HTERT RPE-1 (cell line): ENCODE data around the gene NFKBIB.
"Not testable (repeated sequence)": the region's sequence is repeated elsewhere in the genome, so short reads cannot be mapped to it uniquely, and the experiment has no call there.

Source experiments
- in situ Hi-C: fragments of 300-500 bp; cut with MboI; formaldehyde crosslinking; loops from 4 replicates; pipeline ENCODE4 v1.14.3; 2020; ENCODE audit warnings: low sequenced_read_pairs

Gene NFKBIB

DNA sequence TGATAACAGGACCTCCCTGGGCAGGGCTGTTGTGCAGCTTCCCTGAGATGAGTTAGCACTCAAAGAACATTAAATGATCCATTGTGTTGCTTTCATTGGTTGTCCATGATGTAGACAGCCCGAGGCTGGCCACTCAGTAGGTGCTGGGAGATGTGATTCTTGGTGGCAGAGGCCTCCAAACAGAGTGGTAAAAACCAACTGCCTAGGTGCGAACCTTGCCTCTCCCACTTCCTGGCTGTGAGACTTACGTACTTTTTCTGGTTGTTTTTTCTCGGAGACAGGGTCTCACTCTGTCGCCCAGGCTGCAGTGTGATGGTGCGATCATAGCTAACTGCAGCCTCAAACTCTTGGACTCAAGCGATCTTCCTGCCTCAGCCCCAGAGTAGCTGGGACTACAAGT lies 24.6 kb downstream of the NFKBIB start:
- in situ Hi-C loops: no loop called here

DNA sequence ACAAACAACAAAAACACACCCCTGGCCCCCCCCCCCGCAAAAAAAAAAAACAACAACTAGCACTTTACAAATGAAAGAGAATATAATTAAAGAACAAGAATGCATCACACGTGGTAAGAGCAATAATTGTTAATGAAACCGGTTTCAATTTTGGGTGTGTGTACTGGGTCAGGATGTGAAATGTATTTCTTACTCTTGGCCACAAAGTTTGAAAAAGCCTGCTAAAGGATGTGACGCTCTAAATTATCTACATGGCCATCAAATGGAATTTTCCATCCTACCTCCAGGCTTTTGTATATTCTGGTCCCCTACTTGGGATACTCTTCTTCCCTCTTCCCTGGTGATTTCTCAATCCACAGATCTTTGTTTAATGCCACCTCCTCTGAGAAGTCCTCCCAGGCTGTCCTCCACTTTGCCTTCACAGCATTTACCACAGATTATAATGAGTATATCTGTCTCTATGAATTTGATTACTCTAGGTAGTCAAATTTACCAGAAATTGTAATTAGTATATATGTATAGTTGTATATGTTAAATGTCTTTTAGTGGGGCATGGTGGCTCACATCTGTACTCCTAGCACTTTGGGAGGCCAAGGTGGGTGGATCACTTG lies 28.7 kb downstream of the NFKBIB start:
- in situ Hi-C loops: no loop called here

DNA sequence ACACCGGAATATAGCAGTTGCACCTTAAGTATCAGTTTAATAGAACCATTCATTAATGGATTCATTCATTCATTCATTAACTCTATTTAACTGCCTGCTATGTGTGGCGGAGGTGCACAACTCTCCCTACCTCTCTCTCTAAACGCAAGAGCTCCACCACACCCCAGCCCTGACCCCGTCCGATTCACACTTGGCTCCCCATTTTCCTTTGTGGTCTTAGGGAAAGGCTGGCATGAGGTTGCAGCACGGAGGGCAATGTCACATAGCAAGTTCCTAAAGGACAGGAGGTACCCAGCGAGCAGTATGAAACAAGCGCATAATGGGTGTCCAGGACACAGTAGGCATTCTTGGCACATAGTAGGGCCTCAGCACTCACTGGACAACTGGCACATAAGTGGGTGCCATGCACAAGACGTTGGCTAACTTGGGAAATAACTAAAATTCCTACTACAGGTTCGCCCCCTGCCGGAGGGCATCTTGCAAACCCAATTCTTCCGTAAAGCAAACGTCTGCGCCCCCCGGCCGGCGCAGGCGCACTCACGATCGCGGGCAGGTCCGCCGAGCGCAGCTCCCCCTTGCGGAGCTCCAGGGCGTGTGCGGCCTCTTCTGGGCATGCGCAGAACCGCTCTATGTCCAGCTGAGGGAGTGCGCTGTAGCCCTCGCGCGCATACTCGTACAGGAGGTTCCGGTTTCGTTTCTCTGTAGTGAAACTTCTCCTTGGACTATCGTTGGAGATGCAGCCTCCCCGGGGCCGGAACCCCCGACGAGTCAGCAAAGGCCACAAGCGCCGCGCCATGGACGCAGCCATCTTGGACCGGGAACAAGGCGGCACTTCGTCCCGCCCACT lies 30.4 kb downstream of the NFKBIB start, which contains the start of gene SARS2:
SARS2 (minus strand) TSS at position 835 of the 847 bp plus-strand sequence; CDS start at position 808, 27 bp downstream.
- in situ Hi-C loops: no loop called here

DNA sequence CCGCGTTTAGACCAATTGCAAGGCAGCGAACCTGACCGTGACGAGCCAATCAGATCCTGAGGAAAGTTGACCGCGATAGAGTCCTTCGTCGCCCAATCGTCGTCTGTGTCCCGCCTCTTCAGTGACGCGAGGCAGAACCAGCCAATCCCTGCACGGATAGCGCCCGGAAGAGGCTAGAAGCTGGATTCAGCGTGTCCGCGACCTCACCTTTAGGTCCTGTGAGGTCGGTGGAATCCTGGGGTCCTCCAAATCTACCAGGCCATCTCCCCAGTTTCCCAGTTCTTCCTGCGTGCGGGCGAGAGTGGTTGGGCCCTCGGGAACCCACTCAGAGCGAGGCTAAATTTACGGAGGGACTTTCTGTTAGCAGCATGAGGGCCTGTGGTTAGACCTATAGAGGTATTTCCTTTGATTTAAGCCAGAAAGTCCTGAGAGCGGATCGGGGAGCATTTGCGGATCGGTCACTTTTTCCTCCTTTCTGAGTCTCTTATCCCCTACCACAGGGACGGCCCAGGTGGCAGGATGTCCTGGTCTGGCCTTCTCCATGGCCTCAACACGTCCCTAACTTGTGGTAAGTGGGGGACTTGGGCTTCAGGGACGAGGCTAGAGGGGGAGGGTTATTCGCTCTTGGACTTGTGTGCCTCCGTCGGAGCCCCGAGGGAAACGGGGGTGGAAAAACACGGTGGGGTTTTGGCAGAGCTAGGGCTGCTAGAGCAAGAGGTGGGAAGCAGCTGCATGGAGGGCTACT lies 31.2 kb downstream of the NFKBIB start, which contains the start of gene MRPS12:
MRPS12 (plus strand) TSS at position 169 of the 745 bp plus-strand sequence; CDS start at position 520, 351 bp downstream.
- in situ Hi-C loops: no loop called here

DNA sequence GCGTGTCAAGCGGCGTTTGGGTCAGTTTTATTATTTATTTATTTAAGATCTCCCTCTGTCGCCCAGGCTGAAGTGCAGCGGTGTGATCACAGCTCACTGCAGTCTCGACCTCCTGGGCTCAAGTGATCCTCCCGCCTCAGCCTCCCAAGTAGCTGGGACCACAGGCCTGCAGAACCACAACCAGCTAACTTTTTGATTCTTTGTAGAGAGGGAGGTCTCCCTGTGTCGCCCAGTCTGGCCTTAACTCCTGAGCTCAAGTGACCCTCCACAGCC lies 31.7 kb downstream of the NFKBIB start:
- in situ Hi-C loops: no loop called here

DNA sequence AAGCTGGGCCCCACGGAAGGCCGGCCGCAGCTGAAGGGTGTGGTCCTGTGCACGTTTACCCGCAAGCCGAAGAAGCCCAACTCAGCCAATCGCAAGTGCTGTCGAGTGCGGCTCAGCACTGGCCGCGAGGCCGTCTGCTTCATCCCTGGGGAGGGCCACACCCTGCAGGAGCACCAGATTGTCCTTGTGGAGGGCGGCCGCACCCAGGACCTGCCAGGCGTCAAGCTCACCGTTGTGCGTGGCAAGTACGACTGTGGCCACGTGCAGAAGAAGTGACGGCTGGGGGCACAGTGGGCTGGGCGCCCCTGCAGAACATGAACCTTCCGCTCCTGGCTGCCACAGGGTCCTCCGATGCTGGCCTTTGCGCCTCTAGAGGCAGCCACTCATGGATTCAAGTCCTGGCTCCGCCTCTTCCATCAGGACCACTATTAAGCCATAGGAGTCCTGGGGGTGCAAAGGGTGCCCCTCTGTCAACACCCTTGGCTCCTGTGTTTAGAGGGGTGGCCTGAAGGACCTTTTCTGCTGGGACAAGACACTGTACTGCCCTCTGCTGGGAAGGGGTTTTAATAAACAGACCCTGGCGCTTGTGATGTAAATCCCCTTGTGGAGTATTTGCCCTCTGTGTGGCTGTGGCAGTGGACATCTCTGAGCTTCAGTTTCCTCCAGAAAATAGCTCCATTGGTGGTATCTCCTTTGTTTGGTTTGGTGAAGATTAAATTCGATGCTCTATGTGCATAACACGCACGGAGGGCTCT lies 32.8 kb downstream of the NFKBIB start:
- in situ Hi-C loops: no loop called here

DNA sequence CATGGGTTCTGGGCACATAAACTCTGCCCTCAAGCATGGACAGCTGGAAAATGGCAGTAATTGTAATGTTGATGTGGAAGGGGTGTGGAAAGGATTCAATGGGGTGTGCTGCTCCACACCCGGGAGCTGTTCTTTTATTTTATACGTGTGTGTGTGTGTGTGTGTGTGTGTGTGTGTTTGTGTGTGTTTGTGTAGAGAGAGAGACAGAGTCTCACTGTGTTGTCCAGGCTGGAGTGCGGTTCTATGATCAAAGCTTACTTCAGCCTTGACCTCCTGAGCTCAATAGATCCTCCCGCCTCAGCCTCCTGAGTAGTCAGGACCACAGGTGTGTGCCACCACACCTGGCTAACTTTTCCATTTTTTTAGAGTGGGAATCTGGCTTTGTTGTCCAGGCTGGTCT lies 33.8 kb downstream of the NFKBIB start:
- in situ Hi-C loops: no loop called here

DNA sequence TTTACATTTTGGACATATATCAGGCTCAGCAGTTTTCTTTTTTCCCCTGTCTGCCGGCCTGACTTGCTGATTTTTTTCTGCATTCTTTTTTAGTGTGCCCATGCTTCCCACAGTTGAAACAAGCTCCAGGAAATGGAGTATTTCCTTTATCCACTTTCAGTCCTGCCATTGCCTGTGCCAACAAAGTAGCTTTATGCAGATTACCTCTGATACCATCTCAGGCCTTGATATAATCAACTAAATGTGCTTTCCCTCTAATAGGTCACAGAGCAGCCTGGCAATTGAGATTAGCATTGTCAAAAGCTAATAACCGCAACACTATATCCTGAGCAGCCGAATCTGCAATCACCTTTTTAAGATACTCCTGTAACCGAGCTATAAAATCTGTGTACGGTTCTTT lies 40.2 kb downstream of the NFKBIB start:
- in situ Hi-C loops: no loop called here

DNA sequence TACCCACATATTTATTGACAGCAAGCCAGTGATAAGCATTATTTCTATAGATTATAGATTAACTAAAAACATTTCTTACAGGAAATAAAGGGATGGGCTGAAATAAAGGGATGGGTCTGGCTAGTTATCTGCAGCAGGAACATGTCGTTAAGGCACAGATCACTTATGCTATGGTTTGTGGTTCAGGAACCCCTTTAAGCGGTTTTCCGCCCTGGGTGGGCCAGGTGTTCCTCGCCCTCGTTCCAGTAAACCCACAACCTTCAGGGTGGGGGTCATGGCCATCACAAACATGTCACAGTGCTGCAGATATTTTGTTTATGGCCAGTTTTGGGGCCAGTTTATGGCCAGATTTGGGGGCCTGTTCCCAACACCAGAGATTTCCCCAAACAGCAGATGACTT lies 41.7 kb downstream of the NFKBIB start:
- in situ Hi-C loops: not testable (repeated sequence)

DNA sequence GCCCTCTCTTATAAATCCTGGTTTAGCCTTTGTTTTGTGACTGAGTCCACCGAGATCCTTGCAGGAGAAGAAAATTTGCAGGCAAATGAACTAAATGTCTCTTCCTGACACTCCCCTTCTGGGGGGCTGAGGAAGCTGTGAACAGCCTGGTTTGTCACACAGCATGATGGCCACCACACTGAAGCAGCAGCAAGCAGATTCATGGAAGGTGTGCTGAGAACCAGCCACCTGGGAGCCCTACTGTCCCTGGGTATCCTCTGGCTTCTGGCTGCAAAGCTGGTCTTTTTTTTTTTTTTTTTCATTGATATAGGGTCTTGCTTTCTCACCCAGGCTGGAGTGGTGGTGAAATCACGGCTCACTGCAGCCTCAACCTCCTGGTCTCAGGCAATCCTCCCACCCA lies 42.2 kb downstream of the NFKBIB start:
- in situ Hi-C loops: no loop called here

DNA sequence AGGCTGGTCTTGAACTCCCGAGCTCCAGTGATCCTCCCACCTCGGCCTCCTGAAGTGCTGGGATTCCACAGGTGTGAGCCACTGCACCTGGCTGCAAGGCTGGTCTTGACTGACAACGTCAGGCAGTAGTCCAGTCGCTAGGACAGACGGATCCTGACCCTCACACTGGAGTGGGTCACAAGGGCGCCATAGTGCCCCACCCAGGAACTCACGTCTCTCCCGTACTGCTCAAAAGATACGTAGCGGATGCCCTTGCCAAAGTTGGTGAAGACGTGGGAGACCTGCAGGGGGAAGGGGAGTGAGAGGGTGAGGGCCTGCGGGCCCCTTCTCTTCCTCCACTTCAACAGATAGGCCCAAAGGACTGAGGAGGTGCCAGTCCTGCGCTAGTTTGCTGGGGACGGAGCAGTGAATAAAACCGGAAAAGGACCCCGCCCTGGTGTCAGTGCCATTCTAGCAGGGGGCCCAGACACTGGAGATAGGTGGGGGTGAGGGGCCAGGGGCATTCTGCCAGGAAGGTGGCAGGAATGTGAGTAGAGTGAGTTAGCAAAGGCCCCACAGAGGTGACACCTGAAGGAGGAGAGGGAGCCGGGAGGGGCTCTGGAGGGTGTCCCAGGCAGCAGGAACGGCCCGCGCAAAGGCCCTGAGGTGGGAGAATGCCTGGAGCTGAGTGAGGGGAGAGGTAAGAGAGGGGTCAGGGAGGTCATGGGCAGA lies 42.9 kb downstream of the NFKBIB start:
- in situ Hi-C loops: no loop called here

DNA sequence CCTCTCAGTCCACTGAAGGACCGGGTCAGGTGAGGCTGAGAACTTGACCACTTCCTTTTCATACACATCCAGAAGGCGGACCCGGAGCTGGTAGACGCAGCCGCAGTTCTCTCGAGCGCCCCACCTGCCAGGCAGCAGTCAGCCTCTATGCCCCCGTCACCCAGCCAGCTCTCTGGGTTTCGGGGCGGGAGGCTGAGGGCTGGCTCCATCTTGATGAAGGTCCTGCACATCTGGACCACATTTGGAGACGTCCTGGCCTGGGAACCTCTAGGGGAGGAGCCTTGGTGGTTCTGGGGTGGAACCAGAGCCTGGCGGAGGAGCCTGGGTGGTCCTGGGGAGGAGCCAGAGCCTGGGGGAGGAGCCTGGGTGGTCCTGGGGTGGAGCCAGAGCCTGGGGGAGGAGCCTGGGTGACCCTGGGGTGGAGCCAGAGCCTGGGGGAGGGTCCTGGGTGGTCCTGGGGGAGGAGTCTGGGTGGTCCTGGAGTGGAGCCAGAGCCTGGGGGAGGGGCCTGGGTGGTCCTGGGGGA lies 45.3 kb downstream of the NFKBIB start:
- in situ Hi-C loops: no loop called here

DNA sequence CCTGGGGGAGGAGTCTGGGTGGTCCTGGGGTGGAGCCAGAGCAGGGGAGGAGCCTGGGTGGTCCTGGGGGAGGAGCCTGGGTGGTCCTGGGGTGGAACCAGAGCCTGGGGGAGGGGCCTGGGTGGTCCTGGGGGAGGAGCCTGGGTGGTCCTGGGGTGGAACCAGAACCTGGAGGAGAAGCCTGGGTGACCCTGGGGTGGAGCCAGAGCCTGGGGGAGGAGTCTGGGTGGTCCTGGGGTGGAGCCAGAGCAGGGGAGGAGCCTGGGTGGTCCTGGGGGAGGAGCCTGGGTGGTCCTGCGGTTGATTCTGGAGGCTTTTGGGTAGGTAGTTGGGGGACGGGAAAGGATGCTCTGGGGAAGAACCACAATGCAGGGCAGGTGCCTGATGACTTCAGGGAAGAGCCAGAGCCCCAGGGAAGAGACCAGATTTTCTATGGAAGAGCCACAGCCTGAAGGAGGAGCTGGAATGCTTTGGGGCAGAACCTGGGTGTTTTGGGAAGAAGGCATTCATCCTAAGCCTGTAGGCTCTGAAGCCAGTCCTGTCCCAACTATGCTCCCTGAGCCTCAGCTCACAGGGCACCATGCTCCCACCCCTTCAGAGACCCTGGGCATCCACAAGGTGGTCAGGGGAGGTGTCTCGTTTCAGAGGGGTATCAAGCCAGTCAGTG lies 45.9 kb downstream of the NFKBIB start:
- in situ Hi-C loops: no loop called here

DNA sequence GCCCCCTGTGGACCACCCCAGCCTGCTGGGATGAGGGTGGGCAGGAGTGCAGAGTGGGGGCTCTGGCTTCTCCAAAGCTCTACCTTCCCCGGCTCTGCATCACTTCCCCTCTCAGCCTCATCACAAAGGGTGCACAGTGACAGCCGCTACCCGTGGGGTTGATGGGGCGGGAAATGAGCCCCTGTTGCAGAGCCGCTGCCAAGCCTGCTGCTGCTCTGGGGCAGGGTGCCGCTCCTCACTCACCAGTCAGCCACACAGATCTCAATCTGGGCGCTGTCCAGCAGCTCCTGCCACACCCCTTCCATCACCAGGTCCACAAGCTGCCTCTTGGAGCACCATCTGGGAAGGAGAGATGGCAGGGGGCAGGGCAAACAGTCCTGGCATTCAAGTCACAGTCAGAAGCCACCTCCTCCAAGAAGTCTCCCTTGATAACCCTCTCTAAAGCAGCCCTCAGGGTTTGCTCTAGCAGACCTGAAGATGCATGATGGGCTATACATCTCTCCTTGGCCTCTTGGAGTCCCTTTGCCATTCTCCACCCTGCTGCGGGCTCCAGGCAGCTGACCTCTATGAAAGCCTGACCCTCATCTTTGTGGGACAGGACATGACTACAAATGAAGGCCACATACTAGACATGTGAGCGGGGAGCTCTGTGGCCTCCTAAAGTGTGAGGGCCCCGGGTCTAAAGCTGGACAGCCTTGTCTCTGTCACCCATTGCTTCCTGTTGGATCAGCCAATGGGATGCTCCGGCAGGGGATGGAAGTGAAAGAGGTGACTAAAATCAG lies 46.7 kb downstream of the NFKBIB start:
- in situ Hi-C loops: no loop called here

DNA sequence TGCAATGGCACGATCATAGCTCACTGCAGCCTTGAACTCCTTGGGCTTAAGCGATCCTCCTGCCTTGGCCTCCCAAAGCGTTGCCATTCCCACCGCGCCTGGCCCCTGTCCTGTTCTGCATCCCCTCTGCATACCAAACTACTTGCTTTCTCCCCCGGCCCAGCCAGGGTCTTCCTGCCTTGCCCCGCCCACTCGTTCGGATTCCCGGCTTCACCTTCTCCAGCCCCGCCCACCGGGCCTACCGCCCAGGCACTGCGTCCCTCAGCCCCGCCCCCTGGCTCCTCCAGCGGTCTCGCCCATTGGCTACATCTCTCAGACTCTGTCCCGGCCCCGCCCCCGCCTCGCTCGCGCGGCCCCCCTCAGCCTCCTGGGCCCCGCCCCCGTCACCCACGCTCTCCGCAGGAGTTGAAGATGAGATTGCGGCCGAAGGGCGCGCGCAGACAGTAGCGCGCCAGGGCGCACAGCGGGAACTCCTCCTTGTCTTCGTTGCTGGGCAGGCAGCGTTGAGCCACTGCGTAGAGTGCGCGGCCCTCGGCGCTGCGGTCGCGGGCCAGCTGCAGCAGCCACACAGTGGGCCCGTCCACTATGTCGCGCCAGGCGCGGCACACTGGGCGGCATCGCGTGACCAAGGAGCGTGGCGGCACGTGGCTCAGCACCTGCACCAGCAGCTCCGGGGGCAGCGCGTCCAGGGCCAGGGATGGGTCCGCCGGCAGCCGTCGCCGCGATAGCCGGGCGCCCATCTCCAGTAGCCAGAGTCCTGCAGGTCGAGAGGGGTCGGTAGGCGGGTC lies 50.0 kb downstream of the NFKBIB start:
- in situ Hi-C loops: no loop called here

DNA sequence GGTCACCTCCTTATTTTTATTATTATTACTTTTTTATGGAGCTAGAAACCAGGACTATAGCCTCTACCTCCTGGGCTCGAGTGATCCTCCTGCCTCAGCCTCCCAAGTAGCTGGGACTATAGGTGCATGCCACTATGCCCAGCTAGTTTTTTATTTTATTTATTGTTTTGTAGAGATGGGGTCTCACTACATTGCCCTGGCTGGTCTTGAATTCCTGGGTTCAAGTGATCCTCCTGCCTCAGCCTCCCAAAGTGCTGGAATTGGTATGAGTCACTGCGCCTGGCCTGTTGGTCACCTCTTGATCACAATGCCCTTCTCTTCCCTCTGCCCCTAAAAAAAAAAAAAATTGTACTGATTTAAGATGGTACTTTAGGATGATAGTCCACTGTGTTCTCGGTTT lies 51.4 kb downstream of the NFKBIB start:
- in situ Hi-C loops: no loop called here

DNA sequence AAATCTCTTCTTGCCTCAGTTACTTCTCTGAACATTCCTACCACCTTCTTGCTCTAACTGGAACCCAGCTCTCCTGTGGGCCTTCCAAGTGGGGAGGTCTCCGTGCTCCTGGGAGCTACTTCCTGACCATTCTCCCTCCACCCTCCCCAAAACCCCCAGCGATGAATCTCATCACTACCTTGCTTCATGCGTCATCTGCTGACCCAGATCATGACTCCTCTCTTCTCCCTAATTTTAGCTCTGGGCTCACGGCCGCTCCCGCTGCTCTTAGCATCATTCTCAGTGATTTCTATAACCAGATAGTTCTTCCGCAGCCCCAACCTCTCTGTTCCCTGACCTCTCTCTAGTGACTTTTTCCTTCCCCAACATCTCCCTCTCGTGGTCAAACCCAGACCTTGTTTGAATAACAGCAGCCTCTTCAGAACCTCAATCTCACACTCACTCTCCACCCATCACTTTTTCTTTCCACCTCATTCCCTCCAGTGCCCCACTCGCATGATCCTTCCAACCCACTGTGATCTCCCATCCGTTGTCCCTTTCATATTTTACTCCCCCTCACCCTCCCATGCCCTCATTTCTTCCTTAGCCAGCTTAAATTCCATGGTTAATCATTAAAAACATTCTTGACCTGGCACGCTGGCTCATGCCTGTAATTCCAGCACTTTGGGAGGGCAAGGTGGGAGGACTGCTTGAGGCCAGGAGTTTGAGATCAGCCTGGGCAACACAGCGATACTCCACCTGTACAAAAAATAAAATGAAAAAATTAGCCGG lies 52.8 kb downstream of the NFKBIB start:
- in situ Hi-C loops: no loop called here
